DND-41 (cell line): ENCODE results near the gene SETDB2.

Source experiments
- CTCF ChIP-seq: IDR thresholded peaks from 2 replicates; pipeline ENCODE4 v1.5.1; 2012; ENCODE audit warnings: borderline replicate concordance, low read length, moderate library complexity, mild to moderate bottlenecking; ENCODE audit not compliant: poor library complexity, severe bottlenecking; ENCODE audit errors: extremely low read depth
- EZH2 ChIP-seq: IDR thresholded peaks from 3 replicates; pipeline ENCODE4 v1.6.1; 2012; ENCODE audit warnings: borderline replicate concordance, low read depth, mild to moderate bottlenecking, moderate library complexity, low read length, inconsistent platforms; ENCODE audit not compliant: severe bottlenecking

- no peak for TF ChIP-seq CTCF
- no peak for TF ChIP-seq EZH2
These were observed 31.3 kb upstream of the SETDB2 start for GRCh38 chr13:49412749-49413148.
